Spleen (tissue), 3 donors: ENCODE data around the gene TBC1D12.

Source experiments
- POLR2A ChIP-seq, 3 donors: fragments of 450-650 bp; IDR thresholded peaks; one replicate each; pipeline ENCODE4 v1.5.1; 2017; ENCODE audit warnings: antibody characterized with exemption in 3 of 3, mild to moderate bottlenecking in 1 of 3
- POLR2AphosphoS5 ChIP-seq, 3 donors: sonication (generic); formaldehyde crosslinking; IDR thresholded peaks; one replicate each; pipeline ENCODE4 v1.5.1; 2017; ENCODE audit warnings: antibody characterized with exemption in 3 of 3

GRCh38 chr10:94407668-94408067 is 5.3 kb downstream of the TBC1D12 start:
- TF ChIP-seq POLR2A (IDR thresholded peaks at IDR 0.05) (no peak), POLR2AphosphoS5 (IDR thresholded peaks at IDR 0.05) (no peak)
